SK-N-MC (cell line): ENCODE measurements around the gene PARD3.

Source experiments
- EZH2 ChIP-seq: fragments of 200-600 bp; sonication (generic); IDR thresholded peaks from one replicate; pipeline ENCODE4 v1.6.1; 2017; ENCODE audit warnings: antibody characterized with exemption
- FOXP2 ChIP-seq: optimal IDR thresholded peaks from 2 replicates; pipeline ENCODE3; 2011; ENCODE audit warnings: mild to moderate bottlenecking, moderate library complexity; ENCODE audit not compliant: insufficient read depth; ENCODE audit errors: extremely low read length, control extremely low read depth
- POLR2AphosphoS5 ChIP-seq: IDR thresholded peaks from 2 replicates; pipeline ENCODE4 v1.6.1; 2012; ENCODE audit warnings: mild to moderate bottlenecking, low read depth, low read length, borderline replicate concordance

DNA sequence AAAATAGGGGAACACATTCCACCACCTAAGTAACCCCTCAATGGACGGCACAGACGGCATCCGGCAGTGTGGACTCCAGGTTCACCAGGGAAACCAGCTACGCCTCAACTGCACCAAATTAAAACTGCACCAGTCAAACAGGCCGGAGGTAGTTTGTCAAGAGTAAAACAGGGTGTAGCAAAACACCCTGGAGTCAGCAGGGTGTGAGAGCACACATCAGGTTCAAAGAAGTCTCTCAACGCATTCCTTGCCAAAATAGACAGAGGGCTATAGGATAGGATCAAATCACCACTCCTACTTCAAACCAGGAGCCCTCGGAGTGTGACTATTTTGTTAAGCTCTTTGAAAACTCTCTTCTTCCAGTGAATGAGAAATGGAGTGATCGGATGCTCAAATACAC is 135.9 kb downstream of the PARD3 start:
- TF ChIP-seq EZH2 (no peak), POLR2AphosphoS5 (no peak), FOXP2 (no peak)
